Measurements from ENCODE around the gene GBP7.
"Not testable (repeated sequence)": the region's sequence is repeated elsewhere in the genome, so short reads cannot be mapped to it uniquely, and the experiment has no call there.

GBP7 gene

DNA sequence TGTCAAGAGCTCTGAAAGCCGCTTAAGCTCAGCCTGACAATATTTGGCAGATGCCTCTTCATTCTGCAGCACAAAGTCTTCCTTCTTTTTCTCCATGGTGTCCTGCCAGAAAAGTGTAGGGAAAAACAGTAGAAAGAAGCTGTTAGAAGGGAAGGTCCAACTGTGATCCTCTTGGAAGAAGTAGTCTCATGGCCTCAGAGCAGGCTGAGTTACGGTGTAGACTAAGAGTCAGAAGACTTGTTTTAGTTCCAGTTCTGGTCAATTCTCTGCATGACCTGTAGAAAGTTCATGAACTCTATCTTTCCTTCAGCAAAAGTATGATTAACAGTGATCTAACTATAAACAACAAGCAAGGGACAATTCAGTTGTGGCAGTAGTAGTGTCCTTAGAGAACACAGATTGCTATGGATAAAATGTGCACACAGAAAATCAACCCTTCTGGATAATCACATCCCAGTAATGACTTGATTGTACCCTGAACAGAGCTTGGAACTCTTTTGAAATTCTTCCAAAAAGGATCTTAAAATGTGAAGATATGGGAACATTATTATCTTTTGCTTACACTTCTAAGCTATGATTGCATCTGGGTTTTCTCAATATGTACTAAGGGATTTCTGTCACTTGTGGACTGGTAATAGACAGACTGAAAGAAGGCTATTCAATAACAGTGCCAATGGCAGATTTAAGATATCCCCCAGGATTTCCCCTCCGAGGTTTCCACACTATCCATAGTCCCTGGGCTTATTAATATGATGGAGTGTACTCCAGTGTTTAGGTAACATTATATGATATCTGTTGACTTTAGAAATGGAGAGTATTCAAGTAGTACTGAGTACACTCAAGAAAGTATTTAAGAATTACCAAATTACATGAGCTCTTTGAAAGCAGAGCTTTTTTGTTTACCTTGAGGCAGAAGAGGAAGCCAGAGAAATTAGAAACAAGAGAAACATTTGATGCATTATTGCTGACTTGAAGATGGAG lies 27.8 kb downstream of the GBP7 start:
- Mint-ChIP-seq H3K27me3 (ENCODE audit: low read depth) (peaks cover 18% of the 10 kb centered on the region), H3K9me3 (no peaks in the 10 kb centered on the region), H3K36me3 (ENCODE audit: low read depth) (peaks cover 3% of the 10 kb centered on the region), H3K27ac (no peak overlapping the region), H3K4me3 (no peak overlapping the region), H3K4me1 (ENCODE audit: low read depth) (peaks cover 11% of the 10 kb centered on the region)

GRCh38 chr1:89146721-89147120 lies 29.1 kb downstream of the GBP7 start:
- no peak overlapping the region for H3K4me3 Mint-ChIP-seq
- H3K27ac Mint-ChIP-seq, result no peak overlapping the region
- no peaks in the 10 kb centered on the region for H3K9me3 Mint-ChIP-seq
- H3K36me3 Mint-ChIP-seq (ENCODE audit: low read depth), result peaks cover 3% of the 10 kb centered on the region
- peaks cover 11% of the 10 kb centered on the region for H3K4me1 Mint-ChIP-seq (ENCODE audit: low read depth)
- peaks cover 18% of the 10 kb centered on the region for H3K27me3 Mint-ChIP-seq (ENCODE audit: low read depth)

DNA sequence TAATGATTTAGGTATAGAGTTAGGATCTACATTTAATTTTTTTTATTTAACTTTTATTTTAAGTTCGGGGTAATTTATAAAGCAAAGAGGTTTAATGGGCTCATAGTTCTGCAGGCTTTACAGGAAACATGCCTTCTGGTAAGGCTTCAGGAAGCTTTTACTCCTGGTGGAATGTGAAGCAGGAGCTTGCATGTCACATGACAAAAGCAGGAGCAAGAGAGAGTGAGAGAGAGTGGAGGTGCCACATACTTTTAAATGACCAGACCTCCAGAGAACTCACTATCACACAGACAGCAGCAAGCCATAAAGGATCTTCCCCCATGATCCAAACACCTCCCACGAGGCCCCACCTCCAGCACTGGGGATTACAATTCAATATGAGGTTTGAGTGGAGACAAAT lies 32.3 kb downstream of the GBP7 start:
- H3K36me3 Mint-ChIP-seq (ENCODE audit: low read depth), result peaks cover 7% of the 10 kb centered on the region
- H3K27me3 Mint-ChIP-seq (ENCODE audit: low read depth), result peaks cover 18% of the 10 kb centered on the region

DNA sequence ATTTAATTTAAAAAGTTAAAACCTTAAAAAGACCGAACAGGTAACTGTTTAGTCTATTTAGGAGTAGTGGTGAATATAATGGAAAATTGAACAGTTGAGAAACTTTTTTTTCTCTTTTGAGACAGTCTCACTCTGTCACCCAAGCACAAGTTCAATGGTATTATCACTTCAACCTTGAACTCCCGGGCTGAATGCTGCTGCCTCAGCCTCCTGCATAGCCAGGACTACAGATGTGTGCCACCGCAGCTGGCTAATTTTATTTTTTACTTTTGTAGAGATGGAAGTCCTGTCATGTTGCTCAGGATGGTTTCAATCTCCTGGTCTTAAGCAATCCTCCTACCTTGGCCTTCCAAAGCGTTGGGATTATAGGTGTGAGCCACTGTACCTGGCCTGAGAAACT lies 33.6 kb downstream of the GBP7 start:
- Mint-ChIP-seq H3K9me3 (peaks cover 19% of the 10 kb centered on the region), H3K36me3 (ENCODE audit: low read depth) (peaks cover 7% of the 10 kb centered on the region), H3K27me3 (ENCODE audit: low read depth) (peaks cover 10% of the 10 kb centered on the region), H3K4me3 (no peak overlapping the region), H3K27ac (no peak overlapping the region), H3K4me1 (ENCODE audit: low read depth) (peaks cover 10% of the 10 kb centered on the region)

More for the DNA sequence above, 32.3 kb downstream of the GBP7 start:
- no peak overlapping the region for H3K27ac Mint-ChIP-seq
- peaks cover 10% of the 10 kb centered on the region for H3K4me1 Mint-ChIP-seq (ENCODE audit: low read depth)
- no peak overlapping the region for H3K4me3 Mint-ChIP-seq
- H3K9me3 Mint-ChIP-seq, result peaks cover 5% of the 10 kb centered on the region

- H3K27ac Mint-ChIP-seq, result no peak overlapping the region
- H3K4me1 Mint-ChIP-seq (ENCODE audit: low read depth), result peaks cover 13% of the 10 kb centered on the region
- peaks cover 46% of the 10 kb centered on the region for H3K9me3 Mint-ChIP-seq
- no peaks in the 10 kb centered on the region for H3K27me3 Mint-ChIP-seq (ENCODE audit: low read depth)
- H3K36me3 Mint-ChIP-seq (ENCODE audit: low read depth), result peaks cover 27% of the 10 kb centered on the region
- H3K4me3 Mint-ChIP-seq, result no peak overlapping the region
Measured at GRCh38 chr1:89133747-89134146, 42.1 kb downstream of the GBP7 start.

GRCh38 chr1:89130716-89131115 lies 45.1 kb downstream of the GBP7 start:
- Mint-ChIP-seq H3K9me3 (peaks cover 22% of the 10 kb centered on the region), H3K36me3 (ENCODE audit: low read depth) (peaks cover 27% of the 10 kb centered on the region), H3K4me3 (no peak overlapping the region), H3K4me1 (ENCODE audit: low read depth) (peaks cover 28% of the 10 kb centered on the region), H3K27me3 (ENCODE audit: low read depth) (no peaks in the 10 kb centered on the region), H3K27ac (no peak overlapping the region)

- Mint-ChIP-seq H3K27me3 (ENCODE audit: low read depth) (no peaks in the 10 kb centered on the region), H3K4me3 (no peak overlapping the region), H3K27ac (no peak overlapping the region), H3K36me3 (ENCODE audit: low read depth) (peaks cover 26% of the 10 kb centered on the region), H3K9me3 (peaks cover 14% of the 10 kb centered on the region), H3K4me1 (ENCODE audit: low read depth) (peaks cover 28% of the 10 kb centered on the region)
Measured at GRCh38 chr1:89129911-89130310, 45.9 kb downstream of the GBP7 start.

GRCh38 chr1:89128003-89128458 lies 47.8 kb downstream of the GBP7 start:
- H3K9me3 Mint-ChIP-seq; H3K27ac Mint-ChIP-seq; H3K27me3 Mint-ChIP-seq (ENCODE audit: low read depth); H3K4me3 Mint-ChIP-seq: not testable (repeated sequence)
- peaks cover 42% of the 10 kb centered on the region for H3K4me1 Mint-ChIP-seq (ENCODE audit: low read depth)
- H3K36me3 Mint-ChIP-seq (ENCODE audit: low read depth), result peaks cover 29% of the 10 kb centered on the region

DNA sequence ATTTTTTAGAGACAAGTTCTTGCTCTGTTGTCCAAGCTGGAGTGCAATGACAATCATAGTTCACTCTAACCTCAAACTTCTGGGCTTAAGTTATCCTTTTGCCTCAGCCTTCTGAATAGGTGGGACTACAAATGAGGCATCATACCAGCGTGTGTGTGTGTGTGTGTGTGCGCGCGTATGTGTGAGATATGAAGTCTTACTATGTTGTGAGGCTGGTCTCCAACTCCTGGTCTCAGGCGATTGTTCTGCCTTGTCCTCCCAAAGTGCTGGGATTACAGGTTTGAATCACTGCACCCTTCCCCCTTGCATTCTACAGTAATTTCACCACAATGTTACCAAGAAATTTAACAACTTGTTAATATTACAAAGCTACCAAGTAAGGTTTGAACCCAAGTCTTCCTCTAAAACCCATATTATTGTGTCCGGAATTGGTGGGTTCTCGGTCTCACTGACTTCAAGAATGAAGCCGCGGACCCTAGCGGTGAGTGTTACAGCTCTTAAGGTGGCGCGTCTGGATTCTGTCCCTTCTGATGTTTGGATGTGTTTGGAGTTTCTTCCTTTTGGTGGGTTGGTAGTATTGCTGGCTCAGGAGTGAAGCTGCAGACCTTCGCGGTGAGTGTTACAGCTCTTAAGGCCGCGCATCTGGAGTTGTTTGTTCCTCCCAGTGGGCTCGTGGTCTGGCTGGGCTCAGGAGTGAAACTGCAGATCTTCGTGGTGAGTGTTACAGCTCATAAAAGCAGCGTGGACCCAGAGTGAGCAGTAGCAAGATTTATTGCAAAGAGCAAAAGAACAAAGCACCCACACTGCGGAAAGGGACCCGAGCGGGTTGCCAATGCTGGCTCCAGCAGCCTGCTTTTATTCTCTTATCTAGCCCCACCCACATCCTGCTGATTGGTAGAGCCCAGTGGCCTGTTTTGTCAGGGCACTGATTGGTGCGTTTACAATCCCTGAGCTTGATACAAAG lies 48.9 kb downstream of the GBP7 start:
- H3K27me3 Mint-ChIP-seq (ENCODE audit: low read depth); H3K9me3 Mint-ChIP-seq: not testable (repeated sequence)
- Mint-ChIP-seq H3K36me3 (ENCODE audit: low read depth) (peaks cover 38% of the 10 kb centered on the region), H3K4me3 (peak overlapping the region; percentile 98), H3K4me1 (ENCODE audit: low read depth) (peaks cover 50% of the 10 kb centered on the region), H3K27ac (peak overlapping the region; percentile 100)

DNA sequence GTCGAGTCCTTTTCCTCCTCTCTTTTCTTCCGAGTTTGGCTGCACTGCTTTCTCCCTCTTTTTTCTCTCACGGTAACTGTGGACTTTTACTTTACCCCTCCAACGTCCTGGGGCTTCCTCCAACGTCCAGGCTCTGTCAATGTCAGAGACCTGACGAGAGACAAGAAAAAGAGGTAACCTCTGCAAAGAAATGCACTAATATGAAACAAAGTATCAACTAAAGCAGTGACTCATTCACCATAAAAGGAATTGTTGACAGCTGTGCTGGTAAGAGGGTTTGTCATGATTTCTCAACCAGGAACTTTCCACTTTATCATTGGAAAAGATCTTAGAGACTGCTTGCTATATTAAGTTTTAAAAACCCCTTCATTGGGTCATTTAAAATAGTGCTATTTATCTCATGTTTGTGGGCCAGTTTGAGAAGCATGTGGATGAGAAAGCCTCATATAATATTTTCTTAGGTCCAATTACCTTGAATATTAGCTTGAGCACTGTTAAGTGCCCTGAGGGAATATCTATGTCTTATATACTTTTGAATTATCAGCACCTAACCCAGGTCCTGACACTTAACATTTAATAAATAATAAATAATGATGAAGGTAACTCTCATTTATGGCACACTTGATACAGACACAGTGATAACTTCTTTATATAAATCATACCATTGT lies 49.8 kb downstream of the GBP7 start, which contains the start of gene GBP2:
Gene GBP2 (minus strand): TSS at position 202 of the 668 bp plus-strand sequence. CDS start 4,148 bp downstream, outside the sequence.
- Mint-ChIP-seq H3K4me1 (ENCODE audit: low read depth) (peaks cover 54% of the 10 kb centered on the region), H3K27me3 (ENCODE audit: low read depth) (no peaks in the 10 kb centered on the region), H3K27ac (peak within 1 kb of the TSS; percentile 100), H3K36me3 (ENCODE audit: low read depth) (peaks cover 43% of the 10 kb centered on the region), H3K4me3 (peak within 1 kb of the TSS; percentile 99), H3K9me3 (peaks cover 8% of the 10 kb centered on the region)

DNA sequence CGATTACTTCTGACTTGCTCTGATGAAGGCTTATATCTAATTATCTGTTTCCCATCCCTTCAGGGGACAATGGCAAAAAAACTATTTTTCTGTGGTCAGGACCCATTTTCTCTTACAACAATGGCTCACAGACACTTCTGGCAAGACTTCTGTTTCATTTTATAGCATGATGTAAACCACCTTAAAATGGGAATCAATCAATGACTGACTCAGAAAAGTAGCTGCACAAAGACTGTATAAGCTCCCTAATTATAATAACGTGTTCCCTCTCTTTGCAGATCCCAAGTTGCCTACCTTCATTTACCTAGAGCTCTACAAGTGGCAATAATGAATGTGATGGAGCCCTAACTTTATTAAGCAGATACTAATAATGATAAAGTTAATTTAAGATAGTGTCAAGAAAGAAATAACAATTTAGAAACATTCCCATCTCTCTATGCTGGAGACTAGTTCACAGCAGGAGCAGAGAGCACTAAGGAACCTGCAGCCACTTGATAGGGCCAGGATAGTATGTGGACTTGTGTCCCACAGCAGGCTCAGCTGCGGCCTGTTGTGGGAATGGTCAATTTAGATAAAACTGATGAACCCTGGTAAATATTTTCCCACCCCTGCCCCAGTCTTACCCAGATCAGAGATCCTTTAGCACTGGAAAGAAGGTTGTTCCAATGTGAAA lies 50.4 kb downstream of the GBP7 start:
- peaks cover 8% of the 10 kb centered on the region for H3K9me3 Mint-ChIP-seq
- peak overlapping the region; percentile 98 for H3K27ac Mint-ChIP-seq
- H3K4me3 Mint-ChIP-seq, result peak overlapping the region; percentile 99
- peaks cover 44% of the 10 kb centered on the region for H3K36me3 Mint-ChIP-seq (ENCODE audit: low read depth)
- H3K27me3 Mint-ChIP-seq (ENCODE audit: low read depth), result no peaks in the 10 kb centered on the region
- H3K4me1 Mint-ChIP-seq (ENCODE audit: low read depth), result peaks cover 55% of the 10 kb centered on the region

DNA sequence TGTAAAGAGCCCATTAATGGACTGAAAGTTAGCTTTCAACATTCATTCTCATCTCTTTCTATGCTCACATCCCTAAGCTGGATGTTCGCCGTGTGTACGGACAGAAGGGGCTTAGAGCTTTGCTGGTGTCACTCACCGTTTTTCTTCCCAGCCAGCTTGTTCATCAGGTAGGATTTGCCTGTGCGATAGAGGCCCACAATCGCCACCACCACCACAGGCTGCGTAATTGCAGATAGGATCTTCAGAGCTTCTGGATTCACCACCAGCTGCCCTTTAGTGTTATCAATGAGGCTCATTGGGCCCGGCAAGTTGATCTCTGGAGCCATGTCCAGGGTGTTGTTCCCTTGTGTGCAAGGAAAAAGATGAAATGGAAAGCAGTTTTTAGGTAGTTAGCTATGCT lies 54.2 kb downstream of the GBP7 start:
- no peaks in the 10 kb centered on the region for H3K9me3 Mint-ChIP-seq
- peaks cover 41% of the 10 kb centered on the region for H3K36me3 Mint-ChIP-seq (ENCODE audit: low read depth)
- peaks cover 34% of the 10 kb centered on the region for H3K4me1 Mint-ChIP-seq (ENCODE audit: low read depth)
- H3K4me3 Mint-ChIP-seq, result no peak overlapping the region
- no peak overlapping the region for H3K27ac Mint-ChIP-seq
- no peaks in the 10 kb centered on the region for H3K27me3 Mint-ChIP-seq (ENCODE audit: low read depth)

GRCh38 chr1:89114662-89115061 lies 61.1 kb downstream of the GBP7 start:
- Mint-ChIP-seq H3K27me3 (ENCODE audit: low read depth) (no peaks in the 10 kb centered on the region), H3K27ac (no peak overlapping the region), H3K36me3 (ENCODE audit: low read depth) (peaks cover 66% of the 10 kb centered on the region), H3K4me3 (no peak overlapping the region), H3K9me3 (no peaks in the 10 kb centered on the region), H3K4me1 (ENCODE audit: low read depth) (peaks cover 34% of the 10 kb centered on the region)

Measured in T-helper 1 cell treated with Interleukin-12 subunit alpha and Interleukin-12 subunit beta and Interleukin-4 antibody, amounts not matched to agents 30 μg/mL and 1 μg/mL, for 36 hours (primary cell).